AG10803 (cell line): ENCODE results near the gene SHROOM1.

ENCODE experiments used
- DNase-seq: peaks from one replicate; pipeline ENCODE4 v3.0.0; 2010; ENCODE audit warnings: low read depth
- H3K4me3 ChIP-seq: 2 replicates; pipeline ENCODE4 v1.5.1; 2011; ENCODE audit warnings: mild to moderate bottlenecking, low read length, control low read depth
- TF ChIP-seq, protein P1 (sequence below): conservative IDR thresholded peaks from 2 replicates; pipeline ENCODE4 v1.5.1; 2011; ENCODE audit warnings: mild to moderate bottlenecking, low read length, control low read depth, inconsistent platforms

SHROOM1 gene

GRCh38 chr5:132813599-132814502, 16.6 kb downstream of the SHROOM1 start:
- TF ChIP-seq, protein P1, sequence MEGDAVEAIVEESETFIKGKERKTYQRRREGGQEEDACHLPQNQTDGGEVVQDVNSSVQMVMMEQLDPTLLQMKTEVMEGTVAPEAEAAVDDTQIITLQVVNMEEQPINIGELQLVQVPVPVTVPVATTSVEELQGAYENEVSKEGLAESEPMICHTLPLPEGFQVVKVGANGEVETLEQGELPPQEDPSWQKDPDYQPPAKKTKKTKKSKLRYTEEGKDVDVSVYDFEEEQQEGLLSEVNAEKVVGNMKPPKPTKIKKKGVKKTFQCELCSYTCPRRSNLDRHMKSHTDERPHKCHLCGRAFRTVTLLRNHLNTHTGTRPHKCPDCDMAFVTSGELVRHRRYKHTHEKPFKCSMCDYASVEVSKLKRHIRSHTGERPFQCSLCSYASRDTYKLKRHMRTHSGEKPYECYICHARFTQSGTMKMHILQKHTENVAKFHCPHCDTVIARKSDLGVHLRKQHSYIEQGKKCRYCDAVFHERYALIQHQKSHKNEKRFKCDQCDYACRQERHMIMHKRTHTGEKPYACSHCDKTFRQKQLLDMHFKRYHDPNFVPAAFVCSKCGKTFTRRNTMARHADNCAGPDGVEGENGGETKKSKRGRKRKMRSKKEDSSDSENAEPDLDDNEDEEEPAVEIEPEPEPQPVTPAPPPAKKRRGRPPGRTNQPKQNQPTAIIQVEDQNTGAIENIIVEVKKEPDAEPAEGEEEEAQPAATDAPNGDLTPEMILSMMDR, result no peak
- DNase-seq, result no peak
- no peak overlapping the region for H3K4me3 ChIP-seq

DNA sequence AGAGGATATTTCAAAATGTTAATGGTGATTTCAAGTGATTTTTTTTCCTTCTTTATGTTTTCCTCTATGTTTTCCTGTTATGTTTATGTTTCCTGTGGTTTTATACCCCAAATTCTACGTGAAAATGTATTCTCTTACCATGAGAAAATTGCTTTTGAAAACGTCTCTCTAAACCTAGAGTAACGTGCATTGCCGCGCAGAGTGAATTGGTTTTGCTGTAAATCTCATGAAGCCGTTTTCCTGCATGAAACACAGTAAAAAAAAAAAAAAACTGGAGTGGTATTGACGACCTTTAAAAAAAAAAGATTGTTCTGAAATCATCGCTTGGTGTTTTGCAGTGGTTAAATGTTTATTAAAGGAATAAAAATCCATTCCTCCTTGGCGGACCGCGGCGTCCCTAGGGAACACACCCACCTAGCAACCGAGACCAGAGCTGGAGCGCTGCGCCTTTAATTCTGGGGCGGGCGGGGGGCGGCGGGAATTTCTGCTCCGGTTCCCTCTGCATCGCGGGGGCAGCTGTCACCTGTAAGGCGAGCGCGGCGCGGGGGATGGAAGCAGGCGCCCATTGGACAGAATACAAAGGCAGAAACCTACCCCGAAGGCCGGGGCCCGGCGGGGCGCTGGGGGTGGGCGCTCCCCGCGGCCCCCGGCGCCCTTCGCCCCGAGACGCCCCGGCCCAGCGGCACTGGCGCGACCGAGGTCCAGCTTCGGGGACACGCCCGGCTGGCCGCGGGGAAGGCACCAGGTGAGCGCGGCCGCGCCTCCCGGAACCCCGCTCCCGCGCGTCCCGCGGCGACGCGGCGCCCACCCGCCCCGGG, 17.5 kb downstream of the SHROOM1 start, which contains the start of gene SOWAHA:
TSS of gene SOWAHA (plus strand) at position 522 of the 818 bp plus-strand sequence. CDS start 320 bp downstream, outside the sequence.
- no peak within 1 kb of the TSS for H3K4me3 ChIP-seq
- no peak for DNase-seq

DNA sequence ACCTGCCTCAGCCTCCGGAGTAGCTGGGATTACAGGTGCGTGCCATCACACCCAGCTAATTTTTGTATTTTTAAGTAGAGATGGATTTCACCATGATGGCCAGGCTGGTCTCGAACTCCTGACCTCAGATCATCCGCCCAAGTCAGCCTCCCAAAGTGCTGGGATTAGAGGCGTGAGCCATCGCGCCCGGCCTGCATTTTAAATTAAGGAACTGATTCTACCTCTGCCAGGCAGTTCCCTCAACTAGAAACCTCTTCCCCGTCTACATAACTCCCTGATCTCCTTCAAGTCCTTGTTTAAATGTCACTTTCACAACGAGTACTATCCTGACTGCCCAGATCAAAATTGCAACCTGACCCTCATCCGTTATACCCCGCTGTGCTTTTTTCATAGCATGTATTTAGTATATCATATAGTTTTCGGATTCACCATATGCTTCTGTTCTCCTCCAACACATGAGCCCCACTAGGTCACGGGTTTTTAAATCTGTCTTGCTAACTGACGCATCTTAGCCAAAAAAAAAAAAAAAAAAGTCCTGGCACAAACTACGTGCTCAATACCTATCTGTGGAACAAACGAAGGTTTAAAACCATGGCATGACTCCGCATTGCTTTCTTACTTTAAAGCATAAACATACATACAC, 18.2 kb downstream of the SHROOM1 start:
- no peak for DNase-seq
- TF ChIP-seq, protein P1, result no peak
- H3K4me3 ChIP-seq, result no peak overlapping the region

More for the DNA sequence above, 17.5 kb downstream of the SHROOM1 start, which contains the start of gene SOWAHA:
- TF ChIP-seq, protein P1, result no peak

DNA sequence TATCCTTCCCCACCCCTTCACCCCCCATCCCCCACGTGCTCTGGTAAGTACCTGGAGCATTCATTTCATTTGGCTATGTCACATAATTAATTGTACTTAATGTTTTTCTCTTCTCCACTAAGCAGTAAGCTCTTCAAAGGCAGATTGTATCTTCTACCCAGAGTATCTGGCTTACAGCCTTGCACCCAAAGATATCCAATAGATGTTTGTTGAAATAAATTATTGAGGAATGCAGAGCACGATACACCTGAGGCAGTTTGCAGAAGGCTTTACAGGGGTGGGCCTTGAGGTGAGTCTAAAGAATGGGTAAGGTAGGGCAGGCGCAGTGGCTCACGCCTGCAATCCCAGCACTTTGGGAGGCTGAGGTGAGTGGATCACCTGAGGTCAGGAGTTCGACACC, 19.8 kb downstream of the SHROOM1 start:
- DNase-seq, result no peak
- TF ChIP-seq, protein P1, result no peak
- H3K4me3 ChIP-seq, result no peak overlapping the region

DNA sequence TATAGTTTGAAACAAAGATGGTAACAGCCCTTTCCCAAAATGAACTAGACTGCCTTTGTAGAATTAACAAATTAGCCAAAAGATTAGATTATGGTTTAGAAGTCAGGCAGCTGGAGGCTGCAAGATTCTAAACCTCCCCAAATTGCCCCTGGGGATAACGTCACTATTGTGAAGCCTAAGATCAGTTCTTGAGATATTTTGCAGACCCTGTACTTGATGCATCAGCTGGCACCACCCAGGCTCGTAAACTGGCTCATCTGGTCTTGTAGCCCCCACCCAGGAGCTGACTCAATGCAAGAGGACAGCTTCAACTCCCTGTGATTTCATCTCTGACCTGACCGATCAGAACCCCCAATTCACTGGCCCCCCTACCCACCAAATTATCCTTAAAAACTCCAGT, 21.6 kb downstream of the SHROOM1 start:
- no peak overlapping the region for H3K4me3 ChIP-seq
- no peak for DNase-seq
- TF ChIP-seq, protein P1, result no peak

- no peak overlapping the region for H3K4me3 ChIP-seq
- TF ChIP-seq, protein P1, result no peak
- DNase-seq, result no peak
These were observed 22.0 kb downstream of the SHROOM1 start for GRCh38 chr5:132808448-132808847.
